MM.1S (cell line): ENCODE measurements around the gene MAPK7.

Experiments
- DNase-seq: peaks from one replicate; pipeline ENCODE4 v3.0.0-alpha.2; 2015
- H2AFZ ChIP-seq: fragments of 300-600 bp; sonication (generic); 2 replicates; pipeline ENCODE4 v1.6.0; 2016; ENCODE audit warnings: antibody characterized with exemption, low read length
- H3F3A ChIP-seq: fragments of 300-600 bp; sonication (generic); 2 replicates; pipeline ENCODE4 v1.6.1; 2016; ENCODE audit warnings: mild to moderate bottlenecking, antibody characterized with exemption, low read length, moderate library complexity, mixed read lengths; ENCODE audit not compliant: insufficient read depth
- H3K27ac ChIP-seq: fragments of 300-600 bp; sonication (generic); 2 replicates; pipeline ENCODE4 v1.5.1; 2016; ENCODE audit warnings: mild to moderate bottlenecking, low read length
- H3K27me3 ChIP-seq: fragments of 300-600 bp; sonication (generic); replicated peaks from 2 replicates; pipeline ENCODE4 v1.6.0; 2016; ENCODE audit warnings: low read length; ENCODE audit not compliant: insufficient read depth
- H3K36me3 ChIP-seq: fragments of 300-600 bp; sonication (generic); replicated peaks from 2 replicates; pipeline ENCODE4 v1.6.1; 2016; ENCODE audit warnings: mild to moderate bottlenecking, low read length, mixed read lengths; ENCODE audit not compliant: insufficient read depth
- H3K4me1 ChIP-seq: fragments of 300-600 bp; sonication (generic); 2 replicates; pipeline ENCODE4 v1.6.1; 2016; ENCODE audit warnings: low read length, mixed read lengths
- H3K4me2 ChIP-seq: fragments of 300-600 bp; sonication (generic); 2 replicates; pipeline ENCODE4 v1.6.0; 2016; ENCODE audit warnings: low read depth, low read length
- H3K4me3 ChIP-seq: fragments of 300-600 bp; sonication (generic); 2 replicates; pipeline ENCODE4 v1.5.1; 2016; ENCODE audit warnings: low read length, mixed read lengths
- H3K79me2 ChIP-seq: fragments of 300-600 bp; sonication (generic); 2 replicates; pipeline ENCODE4 v1.6.1; 2016; ENCODE audit warnings: mixed run types, low read length, mixed read lengths
- H3K9ac ChIP-seq: fragments of 300-600 bp; sonication (generic); 2 replicates; pipeline ENCODE4 v1.6.1; 2016; ENCODE audit warnings: low read length, mixed read lengths
- H3K9me2 ChIP-seq: fragments of 300-600 bp; sonication (generic); replicated peaks from 2 replicates; pipeline ENCODE4 v1.6.1; 2016; ENCODE audit warnings: mild to moderate bottlenecking, low read length, mixed read lengths; ENCODE audit not compliant: insufficient read depth
- H3K9me3 ChIP-seq: fragments of 300-600 bp; sonication (generic); replicated peaks from 2 replicates; pipeline ENCODE4 v1.6.1; 2016; ENCODE audit warnings: mild to moderate bottlenecking, low read length, mixed read lengths; ENCODE audit not compliant: insufficient read depth
- H4K20me1 ChIP-seq: fragments of 300-600 bp; sonication (generic); 2 replicates; pipeline ENCODE4 v1.6.1; 2016; ENCODE audit warnings: mild to moderate bottlenecking, low read length, moderate library complexity, mixed read lengths; ENCODE audit not compliant: insufficient read depth
- CTCF ChIP-seq: fragments of 300-600 bp; sonication (generic); IDR thresholded peaks from 2 replicates; pipeline ENCODE4 v1.5.1; 2016; ENCODE audit warnings: antibody characterized with exemption, low read length, mixed read lengths
- EZH2 ChIP-seq: fragments of 300-600 bp; sonication (generic); optimal IDR thresholded peaks from 2 replicates; pipeline ENCODE3; 2017; ENCODE audit warnings: low read depth, mild to moderate bottlenecking, antibody characterized with exemption, low read length, mixed read lengths
- EZH2phosphoT487 ChIP-seq: fragments of 300-600 bp; sonication (generic); IDR thresholded peaks from 2 replicates; pipeline ENCODE4 v1.6.1; 2018; ENCODE audit warnings: antibody characterized with exemption, low read length

Gene MAPK7

GRCh38 chr17:19368229-19368628 is 10.1 kb upstream of the MAPK7 start:
- H3K4me3 ChIP-seq = no peak overlapping the region
- no peaks in the 10 kb centered on the region for H3K36me3 ChIP-seq
- H3K27me3 ChIP-seq = no peaks in the 10 kb centered on the region; the same call in 1 of the 2 replicates
- TF ChIP-seq CTCF (no peak), EZH2 (no peak), EZH2phosphoT487 (no peak)
- H3K4me1 ChIP-seq = peaks cover 9% of the 10 kb centered on the region; the same call in 1 of the 2 replicates
- H2AFZ ChIP-seq = no peak overlapping the region
- H3K79me2 ChIP-seq = no peaks in the 10 kb centered on the region
- no peak overlapping the region for H3K27ac ChIP-seq
- H3K9ac ChIP-seq = no peak overlapping the region
- no peaks in the 10 kb centered on the region for H3K9me3 ChIP-seq
- no peak for DNase-seq
- no peak overlapping the region for H3K4me2 ChIP-seq
- no peaks in the 10 kb centered on the region for H3F3A ChIP-seq
- no peaks in the 10 kb centered on the region for H3K9me2 ChIP-seq
- no peaks in the 10 kb centered on the region for H4K20me1 ChIP-seq

DNA sequence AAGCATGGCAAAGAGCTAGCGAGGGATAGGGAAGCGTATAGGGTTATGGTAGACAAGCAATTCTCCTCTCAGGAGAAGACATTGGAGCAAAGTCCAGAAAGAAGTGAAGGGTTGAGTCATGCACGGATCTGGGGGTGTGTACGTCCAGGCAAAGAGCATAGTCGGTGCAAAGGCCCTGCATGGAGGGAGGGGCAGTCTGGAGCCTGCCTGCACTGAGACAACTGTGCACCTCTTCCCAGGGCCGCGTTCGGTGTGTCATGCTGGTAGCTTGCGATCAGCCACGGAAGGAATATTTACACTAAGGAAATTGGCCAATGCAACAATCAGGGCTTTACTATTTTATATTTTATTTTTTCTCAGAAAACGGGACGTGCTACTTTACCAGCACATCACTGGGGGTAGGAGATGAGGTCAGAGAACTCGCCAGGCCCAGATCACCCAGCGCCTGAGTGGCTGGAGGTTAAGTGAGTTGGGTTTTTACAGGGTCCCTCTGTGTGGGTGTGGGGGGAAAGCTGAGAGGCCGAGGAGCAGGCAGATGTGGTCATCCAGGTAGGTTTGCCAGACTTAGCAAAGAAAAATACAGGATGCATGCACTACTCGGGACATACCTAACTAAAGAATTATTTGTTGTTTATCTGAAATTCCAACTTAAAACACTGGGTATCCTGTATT is 9.1 kb upstream of the MAPK7 start:
- Histone ChIP-seq H3K27me3 (no peaks in the 10 kb centered on the region; the same call in 1 of the 2 replicates), H3K4me2 (no peak overlapping the region), H3K9me3 (no peaks in the 10 kb centered on the region), H3K4me3 (no peak overlapping the region), H4K20me1 (no peaks in the 10 kb centered on the region), H3F3A (no peaks in the 10 kb centered on the region), H3K36me3 (no peaks in the 10 kb centered on the region), H2AFZ (no peak overlapping the region), H3K27ac (no peak overlapping the region), H3K9me2 (no peaks in the 10 kb centered on the region), H3K9ac (no peak overlapping the region), H3K79me2 (no peaks in the 10 kb centered on the region), H3K4me1 (peaks cover 8% of the 10 kb centered on the region; the same call in 1 of the 2 replicates)
- no peak for DNase-seq
- TF ChIP-seq EZH2phosphoT487 = no peak
- TF ChIP-seq CTCF = no peak
- TF ChIP-seq EZH2 = no peak

DNA sequence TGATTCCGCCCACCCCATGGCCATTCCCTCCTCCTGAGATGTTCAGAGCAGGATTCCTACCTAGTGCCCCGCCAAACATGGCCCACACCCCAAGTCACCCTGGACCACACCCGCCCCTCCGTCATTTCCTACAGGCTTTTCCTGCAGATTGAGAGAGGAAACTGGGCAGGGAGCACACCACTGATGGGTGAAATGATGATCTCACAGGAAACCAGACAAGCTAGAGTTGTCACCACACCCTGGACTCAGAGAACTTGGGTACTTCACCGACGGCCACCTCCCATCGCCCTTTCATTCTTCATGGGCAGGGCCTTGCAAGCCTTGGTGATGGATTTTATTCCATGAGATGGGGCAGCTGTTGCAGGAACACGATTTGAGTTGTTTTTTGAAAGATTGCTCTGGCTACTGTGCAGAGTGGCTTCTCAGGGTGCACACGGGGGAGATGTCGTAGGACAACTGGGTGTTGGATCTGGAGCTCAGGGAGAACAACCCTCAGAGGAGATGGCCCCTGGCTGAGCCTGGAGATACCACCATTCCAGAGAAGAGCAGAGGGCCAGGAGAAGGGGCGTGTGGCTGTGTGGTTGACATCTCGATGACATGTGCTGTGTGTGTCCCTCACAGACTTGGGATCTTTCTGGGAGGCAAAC is 8.3 kb upstream of the MAPK7 start:
- H4K20me1 ChIP-seq = no peaks in the 10 kb centered on the region
- H3K79me2 ChIP-seq = no peaks in the 10 kb centered on the region
- TF ChIP-seq EZH2phosphoT487 (no peak), EZH2 (no peak), CTCF (no peak)
- H3K9ac ChIP-seq = no peak overlapping the region
- H3F3A ChIP-seq = no peaks in the 10 kb centered on the region
- DNase-seq = no peak
- H3K27ac ChIP-seq = no peak overlapping the region
- no peaks in the 10 kb centered on the region for H3K9me2 ChIP-seq
- no peak overlapping the region for H3K4me3 ChIP-seq
- H2AFZ ChIP-seq = no peak overlapping the region
- H3K4me2 ChIP-seq = no peak overlapping the region
- H3K9me3 ChIP-seq = no peaks in the 10 kb centered on the region
- no peaks in the 10 kb centered on the region; the same call in 1 of the 2 replicates for H3K27me3 ChIP-seq
- no peaks in the 10 kb centered on the region for H3K36me3 ChIP-seq
- peaks cover 8% of the 10 kb centered on the region; the same call in 1 of the 2 replicates for H3K4me1 ChIP-seq
